ENCODE measurements around the gene LMTK2.
A peak's percentile ranks its signal among the peaks of the same experiment; 100 is the strongest.

Gene LMTK2

DNA sequence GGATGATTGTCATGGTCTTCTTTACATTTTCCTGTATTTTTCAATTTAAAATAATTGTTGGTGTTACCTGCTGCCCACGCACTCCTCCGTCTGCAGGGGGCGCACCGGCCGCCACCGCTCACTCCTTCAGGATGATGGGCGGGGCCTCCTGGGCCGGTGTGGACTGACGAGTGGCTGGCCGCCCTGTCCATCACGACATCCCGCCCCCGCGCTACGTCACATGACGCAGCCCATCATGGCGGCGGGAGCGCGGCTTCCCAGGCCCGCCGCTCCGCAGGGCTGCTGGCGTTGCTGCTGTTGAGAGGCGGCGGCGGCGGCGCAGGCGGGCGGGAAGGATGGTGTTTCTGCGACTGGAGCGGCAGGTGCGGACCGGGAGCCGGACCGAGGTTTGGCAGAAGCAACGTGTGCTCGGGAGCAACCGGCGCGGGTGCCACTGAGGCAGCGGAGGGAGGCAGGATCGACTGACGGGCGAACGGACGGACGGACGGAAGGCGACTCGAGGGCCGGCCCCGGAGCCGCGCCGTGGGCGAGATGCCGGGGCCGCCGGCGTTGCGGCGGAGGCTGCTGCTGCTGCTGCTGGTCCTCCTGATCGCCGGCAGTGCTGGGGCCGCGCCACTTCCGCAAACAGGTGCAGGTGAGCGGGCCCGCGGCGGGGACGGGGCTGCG is at the start of gene LMTK2:
Gene LMTK2 (plus strand): TSS at position 216 of the 666 bp plus-strand sequence. CDS start 316 bp downstream, at position 532.
- DNase-seq (ENCODE audit: low read depth in 1 of 2, low spot score in 1 of 2) = peak; percentile 93 to 95

DNA sequence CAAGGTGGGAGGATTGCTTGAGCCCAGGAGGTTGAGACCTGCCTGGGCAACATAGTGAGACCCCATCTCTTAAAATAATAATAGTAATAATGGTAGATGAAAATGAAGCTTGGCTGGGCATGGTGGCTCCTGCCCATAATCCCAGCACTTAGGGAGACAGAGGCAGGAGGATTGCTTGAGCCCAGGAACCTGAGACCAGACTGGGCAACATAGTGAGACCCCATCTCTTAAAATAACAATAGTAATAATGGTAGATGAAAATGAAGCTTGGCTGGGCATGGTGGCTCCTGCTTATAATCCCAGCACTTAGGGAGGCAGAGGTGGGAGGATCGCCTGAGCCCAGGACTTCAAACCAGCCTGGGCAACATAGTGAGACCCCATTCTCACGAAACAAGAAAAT is 49.5 kb upstream of the LMTK2 start:
- no peak for DNase-seq (ENCODE audit: low read depth in 1 of 2, low spot score in 1 of 2)

DNA sequence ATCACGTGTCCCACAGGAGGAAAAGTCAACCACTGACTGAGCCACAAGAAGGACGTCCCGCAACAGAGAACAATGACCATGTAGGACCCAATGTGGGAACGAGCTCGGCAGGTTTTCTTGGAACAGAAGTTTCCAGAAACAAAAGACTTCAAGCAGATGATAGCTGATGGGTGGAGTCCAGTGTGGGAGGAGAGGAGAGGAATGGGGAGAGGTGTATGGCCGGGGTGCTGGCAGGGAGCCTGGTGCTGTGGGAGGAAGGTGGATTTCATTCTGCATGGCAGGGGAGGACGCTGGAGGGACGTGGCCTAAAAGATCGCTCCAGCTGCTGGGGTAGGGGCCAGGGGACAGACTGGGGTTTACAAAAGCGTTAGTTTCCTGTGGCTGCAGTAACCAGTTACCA is 48.5 kb upstream of the LMTK2 start:
- DNase-seq (ENCODE audit: low read depth in 1 of 2, low spot score in 1 of 2) = no peak

DNA sequence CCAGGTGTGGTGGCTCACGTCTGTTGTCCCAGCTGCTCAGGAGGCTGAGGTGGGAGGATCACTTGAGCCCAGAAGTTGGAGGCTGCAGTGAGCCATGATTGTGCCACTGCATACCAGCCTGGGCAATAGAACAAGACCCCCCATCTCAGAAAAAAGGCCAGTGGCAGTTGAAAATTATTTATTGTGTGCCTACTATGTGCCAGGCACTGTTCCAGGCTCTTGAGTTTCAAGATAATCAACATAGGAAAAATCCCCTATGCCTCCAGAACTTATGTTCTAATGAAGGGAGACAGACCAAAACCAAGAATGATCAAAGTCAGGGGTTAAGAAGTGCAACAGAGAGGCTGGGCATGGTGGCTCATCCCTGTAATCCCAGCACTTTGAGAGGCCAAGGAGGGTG is 42.4 kb upstream of the LMTK2 start:
- no peak for DNase-seq (ENCODE audit: low read depth in 1 of 2, low spot score in 1 of 2)

DNA sequence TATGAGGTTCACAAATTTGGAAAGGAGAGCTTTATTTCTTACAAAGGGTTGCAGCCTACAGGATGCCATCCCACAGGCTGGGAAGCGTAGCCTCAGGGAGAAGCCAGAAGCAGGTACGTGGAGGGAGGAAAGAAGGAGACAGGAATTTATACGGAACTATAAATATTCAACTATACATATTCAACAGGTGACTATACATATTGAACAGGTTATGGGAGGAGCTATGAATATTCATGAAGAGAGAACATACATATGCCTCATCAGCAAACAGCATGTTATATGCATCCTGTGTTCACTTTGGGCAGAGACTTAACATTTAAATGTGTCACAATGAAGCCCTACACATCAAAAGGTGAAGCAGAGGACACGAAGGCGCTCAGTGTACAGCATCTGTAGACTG is 40.5 kb upstream of the LMTK2 start:
- no peak for DNase-seq (ENCODE audit: low read depth in 1 of 2, low spot score in 1 of 2)

DNA sequence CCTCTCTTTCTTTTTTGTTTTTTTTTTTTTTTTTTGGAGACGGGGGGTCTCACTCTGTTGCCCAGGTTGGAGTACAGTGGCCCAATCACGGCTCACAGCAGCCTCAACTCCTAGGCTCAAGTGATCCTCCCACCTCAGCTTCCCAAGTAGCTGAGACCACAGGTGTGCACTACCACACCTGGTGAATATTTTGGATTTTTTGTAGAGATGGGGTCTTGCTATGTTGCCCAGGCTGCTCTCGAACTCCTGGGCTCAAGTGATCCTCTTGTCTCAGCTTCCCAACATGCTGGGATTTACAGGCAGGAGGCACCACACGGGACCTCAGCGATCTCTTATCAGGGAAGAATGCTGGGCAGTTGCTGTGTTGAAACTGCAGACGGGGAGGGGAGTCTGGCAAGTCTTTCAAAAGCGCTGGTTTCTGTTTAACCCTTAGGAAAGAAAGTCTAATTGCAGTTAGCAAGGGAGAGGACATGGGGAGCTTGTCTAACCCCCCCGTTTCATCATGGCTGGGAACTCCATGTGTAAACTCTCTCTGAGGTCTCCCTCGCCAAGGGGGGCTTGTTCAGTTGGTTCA is 39.6 kb upstream of the LMTK2 start:
- no peak for DNase-seq (ENCODE audit: low read depth in 1 of 2, low spot score in 1 of 2)

DNA sequence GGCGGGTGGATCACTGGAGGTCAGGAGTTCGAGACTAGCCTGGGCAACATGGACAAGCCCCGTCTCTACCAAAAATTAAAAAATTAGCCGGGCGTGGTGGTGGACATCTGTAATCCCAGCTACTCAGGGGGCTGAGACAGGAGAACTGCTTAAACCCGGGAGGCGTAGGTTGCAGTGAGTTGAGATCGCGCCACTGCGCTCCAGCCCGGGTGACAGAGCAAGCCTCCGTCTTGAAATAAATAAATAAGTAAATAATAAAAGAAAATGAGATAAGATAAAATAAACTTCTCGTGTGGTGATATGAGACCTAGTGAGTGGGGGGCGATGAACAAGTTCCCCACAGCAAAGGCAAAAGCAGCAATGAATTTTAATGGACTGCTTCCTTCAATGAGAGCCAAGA is 33.6 kb upstream of the LMTK2 start:
- DNase-seq (ENCODE audit: low read depth in 1 of 2, low spot score in 1 of 2) = no peak

DNA sequence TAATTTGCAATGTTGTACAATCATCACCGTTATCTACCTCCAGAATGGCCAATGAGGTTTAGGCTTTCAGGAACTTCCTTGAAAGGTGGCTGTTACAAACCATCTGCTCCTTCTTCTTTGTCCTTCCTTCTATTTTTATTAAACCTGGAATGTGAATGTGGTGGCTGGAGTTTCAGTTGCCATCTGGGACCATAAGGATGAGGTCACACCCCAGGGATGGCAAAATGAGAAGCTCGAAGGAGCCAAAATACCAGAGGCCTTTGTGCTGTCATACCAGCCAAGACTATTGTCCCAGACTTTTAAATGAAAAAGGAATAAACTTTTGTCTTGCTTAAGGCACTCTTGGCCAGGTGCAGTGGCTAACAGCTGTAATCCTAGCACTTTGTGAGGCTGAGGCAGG is 30.9 kb upstream of the LMTK2 start:
- no peak for DNase-seq (ENCODE audit: low read depth in 1 of 2, low spot score in 1 of 2)

DNA sequence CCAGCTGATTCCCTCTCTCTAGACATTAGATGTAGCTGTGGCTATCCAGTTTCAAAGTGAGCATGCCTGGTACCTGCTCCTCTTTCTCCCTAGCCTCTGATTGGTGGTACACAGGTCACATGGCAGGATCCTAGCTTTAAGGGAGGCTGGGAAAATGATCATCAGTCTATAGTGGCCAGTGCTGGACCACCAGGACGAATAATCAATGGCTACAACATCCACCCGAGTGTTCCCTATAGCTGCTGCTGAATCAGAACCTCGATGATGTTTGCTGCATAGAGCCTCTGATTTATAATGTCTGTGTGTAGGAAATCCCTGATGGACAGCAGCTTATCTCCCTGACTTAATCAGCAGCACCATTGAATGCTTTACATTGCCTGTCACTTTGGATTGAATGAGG is 28.9 kb upstream of the LMTK2 start:
- no peak for DNase-seq (ENCODE audit: low read depth in 1 of 2, low spot score in 1 of 2)

DNA sequence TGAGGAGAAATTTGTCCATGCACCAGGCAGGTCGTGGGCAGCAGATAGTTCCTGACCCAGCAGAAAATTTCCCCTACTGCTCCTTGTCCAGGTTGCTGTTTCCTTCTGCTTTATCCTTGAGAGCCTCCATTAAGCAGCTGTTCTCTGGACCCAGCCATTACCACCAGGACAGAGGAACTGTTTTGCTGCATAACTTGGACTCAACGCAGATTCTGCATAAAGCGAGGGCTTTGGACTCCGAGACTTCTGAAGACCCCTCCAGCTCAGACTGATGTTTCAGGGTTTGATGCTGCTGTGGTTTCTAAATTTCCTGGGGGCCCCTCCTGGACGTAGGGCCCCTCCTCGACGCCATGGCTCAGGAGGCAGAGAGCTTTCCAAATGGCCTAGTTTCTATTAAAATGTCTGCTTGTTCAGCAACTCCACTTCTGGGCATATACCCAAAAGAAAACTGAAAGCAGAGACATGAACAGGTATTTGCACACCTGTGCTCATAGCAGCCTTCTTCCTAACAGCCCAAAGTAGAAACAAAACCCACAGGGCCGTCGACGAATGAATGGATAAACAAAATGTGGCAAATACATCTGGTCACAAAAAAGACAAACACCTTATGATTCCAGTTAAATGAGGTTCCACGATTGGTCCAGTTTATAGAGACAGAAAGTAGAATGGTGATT is 28.3 kb upstream of the LMTK2 start:
- DNase-seq (ENCODE audit: low read depth in 1 of 2, low spot score in 1 of 2) = no peak

DNA sequence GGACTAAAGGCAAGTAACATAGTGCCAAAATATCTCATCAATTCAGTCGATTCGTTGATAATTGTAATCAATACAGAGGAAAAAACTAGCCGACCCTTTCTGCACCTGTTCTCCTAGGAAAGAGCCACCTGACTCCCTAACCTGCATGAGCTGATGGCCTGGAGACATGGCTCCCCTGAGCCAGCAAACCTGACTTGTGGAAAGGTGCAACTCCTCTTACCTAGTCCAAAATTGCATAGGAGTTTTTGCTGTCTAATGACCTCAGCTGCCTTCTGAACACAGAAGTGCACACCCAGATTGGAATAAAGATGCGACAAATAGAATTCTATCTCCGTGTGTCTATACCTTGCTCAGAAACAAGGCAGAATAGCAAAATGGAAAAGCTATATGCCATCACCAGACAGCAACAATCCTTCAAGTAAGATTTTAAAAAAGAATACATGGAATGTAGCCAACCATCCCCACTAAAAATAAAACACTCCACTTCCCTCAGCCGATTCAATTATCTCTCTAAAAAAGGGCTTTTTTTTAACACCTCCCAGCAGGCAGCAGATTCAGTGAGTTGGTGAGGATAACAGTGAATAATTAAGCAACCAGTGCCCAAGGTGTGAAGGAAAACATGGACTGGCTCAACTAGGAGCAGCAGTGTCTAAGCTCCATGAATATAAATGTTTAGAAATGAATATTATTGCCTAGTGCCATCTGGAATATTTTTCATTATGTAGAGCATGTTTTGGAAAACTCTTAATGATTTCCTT is 26.6 kb upstream of the LMTK2 start:
- no peak for DNase-seq (ENCODE audit: low read depth in 1 of 2, low spot score in 1 of 2)

DNA sequence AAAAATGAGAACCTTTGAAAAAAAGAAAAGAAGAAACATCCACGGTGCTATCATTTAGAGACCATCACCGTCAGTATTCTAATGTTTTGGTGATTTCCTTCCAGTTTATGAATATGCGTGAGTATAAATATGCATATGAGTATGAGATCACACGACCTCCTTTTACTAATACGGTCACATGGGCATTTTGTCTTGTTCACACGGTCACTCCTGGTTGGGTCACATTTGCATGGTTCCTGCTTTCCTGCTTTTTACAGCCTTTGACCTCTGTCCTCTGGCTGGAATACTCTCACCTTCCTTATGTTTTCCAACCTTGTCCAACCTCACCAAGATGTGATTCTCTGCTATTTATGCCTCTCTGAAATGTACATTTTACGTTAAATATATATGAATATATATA is 25.3 kb upstream of the LMTK2 start:
- no peak for DNase-seq (ENCODE audit: low read depth in 1 of 2, low spot score in 1 of 2)

DNA sequence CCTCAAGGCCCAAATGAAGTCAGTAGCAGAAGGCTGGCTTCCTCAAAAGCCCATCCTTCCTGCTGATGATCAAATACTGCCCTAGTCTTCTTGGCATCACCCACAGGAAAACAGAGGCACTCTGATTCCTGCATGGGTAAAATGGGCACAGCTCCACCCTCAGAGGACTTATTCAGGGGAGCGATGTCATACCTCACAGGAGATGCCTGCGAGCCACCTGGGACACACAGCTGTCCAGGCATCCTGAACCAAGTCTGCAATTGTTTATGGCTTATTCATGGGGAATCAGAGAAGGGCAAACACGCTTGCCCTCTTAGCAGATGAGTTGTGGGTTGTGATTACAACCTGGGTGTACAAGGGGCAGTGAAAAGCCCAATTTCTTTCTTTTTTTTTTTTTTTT is 22.0 kb upstream of the LMTK2 start:
- DNase-seq (ENCODE audit: low read depth in 1 of 2, low spot score in 1 of 2) = no peak

DNA sequence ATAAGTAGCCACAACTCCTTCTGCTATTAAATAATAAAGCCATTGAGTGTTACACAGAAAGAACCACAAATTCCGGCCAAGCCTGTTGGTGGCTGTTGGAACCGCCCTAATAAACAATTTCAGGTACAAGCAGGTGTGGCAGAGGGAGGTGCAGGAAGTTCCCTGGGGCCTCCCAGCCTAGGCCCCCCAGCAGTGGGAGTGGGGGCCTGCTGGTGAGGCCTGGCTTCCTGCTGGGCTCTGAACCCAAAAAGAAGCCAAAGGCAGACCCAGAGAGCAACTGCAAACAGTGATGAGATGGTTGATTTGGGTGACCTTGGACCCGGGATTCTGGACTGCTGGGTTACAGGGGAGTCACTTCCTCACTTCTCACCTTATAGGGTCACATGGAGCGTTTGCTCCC is 21.0 kb upstream of the LMTK2 start:
- DNase-seq (ENCODE audit: low read depth in 1 of 2, low spot score in 1 of 2) = no peak

DNA sequence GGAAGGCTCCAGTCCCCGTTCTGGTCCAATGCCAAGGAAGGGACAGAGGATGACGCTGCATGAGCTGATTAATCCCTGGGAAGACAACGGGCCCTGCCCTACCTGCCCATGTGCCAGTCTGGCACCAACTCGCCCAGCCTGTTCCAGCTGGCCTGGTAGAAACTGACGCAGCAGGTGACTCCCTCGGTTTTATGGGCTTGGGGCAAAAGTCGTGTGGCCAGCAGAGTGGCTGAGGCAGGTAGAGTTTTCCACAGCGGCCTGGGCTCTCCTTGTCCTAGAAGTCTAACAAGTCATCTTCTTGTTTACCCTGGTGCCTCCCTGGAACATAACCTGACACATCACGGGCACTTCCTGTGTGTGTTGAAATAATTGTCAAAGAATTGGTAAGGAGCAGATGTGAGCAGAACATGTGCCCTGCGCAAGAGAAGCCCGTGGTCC is 20.4 kb upstream of the LMTK2 start:
- no peak for DNase-seq (ENCODE audit: low read depth in 1 of 2, low spot score in 1 of 2)

DNA sequence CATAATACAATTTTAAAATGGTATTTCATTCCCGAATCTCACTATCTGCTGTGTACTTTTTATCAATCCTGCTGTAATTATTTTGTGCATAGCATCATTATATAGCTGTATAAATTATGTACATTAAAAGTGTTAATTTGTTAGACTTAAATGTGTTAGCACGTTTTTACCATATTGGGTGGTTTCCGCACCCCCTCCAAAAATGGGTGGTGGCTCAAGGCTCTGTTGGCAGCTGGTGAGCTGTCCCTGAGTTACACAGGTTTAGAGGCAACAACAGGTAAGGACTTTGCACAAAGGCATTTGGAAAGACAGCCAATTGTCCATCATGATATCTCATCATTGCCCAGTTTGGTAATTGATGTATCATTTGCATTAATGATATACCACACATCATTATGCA is 18.6 kb upstream of the LMTK2 start:
- DNase-seq (ENCODE audit: low read depth in 1 of 2, low spot score in 1 of 2) = no peak

DNA sequence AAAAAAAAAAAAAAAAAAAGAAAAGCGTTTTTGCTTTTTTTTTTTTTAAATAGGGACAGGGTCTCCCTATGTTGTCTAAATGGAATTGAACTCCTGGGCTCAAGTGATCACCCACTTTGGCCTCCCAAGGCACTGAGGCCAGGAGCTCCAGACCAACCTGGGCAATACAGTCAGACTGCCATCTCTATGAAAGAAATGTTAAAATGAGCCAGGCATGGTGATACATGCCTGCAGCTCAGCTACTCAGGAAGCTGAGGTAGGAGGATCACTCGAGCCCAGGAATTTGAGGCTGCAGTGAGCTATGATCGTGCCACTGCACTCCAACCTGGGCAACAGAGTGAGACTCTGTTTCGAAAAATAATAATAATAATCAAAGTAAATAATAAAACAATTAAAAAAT is 16.5 kb upstream of the LMTK2 start:
- no peak for DNase-seq (ENCODE audit: low read depth in 1 of 2, low spot score in 1 of 2)

DNA sequence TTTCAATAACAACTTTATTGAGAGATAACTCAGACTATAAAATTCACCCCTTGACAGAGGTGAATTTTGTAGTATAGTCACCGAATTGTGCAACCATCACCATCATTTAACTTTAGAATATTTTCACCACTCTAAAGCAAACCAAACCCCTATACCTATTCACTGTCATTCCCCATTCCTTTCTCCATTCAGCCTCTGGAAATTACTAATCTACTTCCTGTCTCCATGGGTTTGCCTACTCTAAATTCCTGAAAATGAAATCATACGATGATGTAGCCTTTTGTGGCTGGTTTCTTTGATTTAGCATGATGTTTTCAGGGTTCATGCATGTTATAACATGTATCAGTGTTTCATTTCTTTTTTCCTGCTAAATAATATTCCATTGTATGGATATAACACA is 15.6 kb upstream of the LMTK2 start:
- DNase-seq (ENCODE audit: low read depth in 1 of 2, low spot score in 1 of 2) = no peak

DNA sequence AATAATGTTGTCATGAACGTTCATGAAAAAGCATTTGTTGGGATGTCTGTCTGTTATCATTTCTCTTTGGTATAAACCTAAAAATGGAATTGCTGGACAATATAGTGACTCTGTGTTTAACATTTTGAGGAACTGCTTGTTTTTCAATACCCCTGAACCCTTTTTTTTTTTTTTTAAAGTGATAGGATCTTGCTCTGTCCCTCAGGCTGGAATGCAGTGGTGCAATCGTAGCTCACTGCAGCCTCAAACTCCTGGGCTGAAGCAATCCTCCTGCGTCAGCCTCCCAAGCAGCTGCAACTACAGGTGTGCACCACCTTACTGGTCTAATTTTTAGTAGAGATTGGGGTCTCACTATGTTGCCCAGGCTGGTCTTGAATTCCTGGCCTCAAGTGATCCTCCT is 15.1 kb upstream of the LMTK2 start:
- no peak for DNase-seq (ENCODE audit: low read depth in 1 of 2, low spot score in 1 of 2)

DNA sequence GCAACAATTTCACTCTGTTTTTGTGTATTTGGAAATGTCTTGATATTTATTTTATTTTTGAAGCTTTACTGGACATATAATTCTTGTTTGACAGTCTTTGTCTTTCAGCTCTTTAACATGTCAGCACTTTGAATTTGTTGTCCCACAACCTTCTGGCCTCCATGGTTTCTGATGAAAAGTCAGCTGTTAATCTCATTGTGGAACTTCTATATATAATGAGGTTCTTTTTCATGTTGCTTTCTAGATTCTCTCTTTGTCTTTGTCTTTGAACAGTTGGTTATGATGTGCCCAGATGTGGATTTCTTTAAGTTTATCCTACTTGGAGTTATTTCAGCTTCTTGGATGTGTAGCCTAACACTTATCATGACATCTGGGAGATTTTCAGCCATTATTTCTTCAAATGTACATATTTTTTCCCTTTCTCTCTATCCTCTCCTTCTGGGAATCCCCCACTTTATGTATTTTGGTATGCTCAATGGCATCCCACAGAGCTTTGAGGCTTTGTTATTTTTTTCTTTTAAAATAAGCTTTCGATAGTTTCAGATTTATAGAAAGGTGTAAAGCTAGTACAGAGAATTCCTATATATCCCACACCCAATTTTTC is 9.5 kb upstream of the LMTK2 start:
- DNase-seq (ENCODE audit: low read depth in 1 of 2, low spot score in 1 of 2) = no peak

DNA sequence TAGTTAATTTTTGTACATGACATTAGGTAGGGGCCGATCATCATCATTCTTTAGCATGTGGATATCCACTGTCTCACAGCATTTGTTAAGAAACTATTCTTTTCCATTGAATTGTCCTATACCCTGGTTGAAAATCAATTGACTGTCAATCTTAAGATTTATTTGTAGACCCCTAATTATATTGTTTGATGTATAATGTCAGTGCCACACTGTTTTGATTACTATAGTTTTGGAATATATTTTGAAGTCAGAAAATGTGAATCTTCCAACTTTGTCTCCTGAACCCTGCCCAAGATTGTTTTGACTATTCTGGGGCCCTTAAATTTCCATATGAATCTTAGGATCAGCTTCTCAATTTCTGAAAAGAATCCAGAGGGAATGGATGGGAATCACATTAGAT is 6.6 kb upstream of the LMTK2 start:
- DNase-seq (ENCODE audit: low read depth in 1 of 2, low spot score in 1 of 2) = no peak

DNA sequence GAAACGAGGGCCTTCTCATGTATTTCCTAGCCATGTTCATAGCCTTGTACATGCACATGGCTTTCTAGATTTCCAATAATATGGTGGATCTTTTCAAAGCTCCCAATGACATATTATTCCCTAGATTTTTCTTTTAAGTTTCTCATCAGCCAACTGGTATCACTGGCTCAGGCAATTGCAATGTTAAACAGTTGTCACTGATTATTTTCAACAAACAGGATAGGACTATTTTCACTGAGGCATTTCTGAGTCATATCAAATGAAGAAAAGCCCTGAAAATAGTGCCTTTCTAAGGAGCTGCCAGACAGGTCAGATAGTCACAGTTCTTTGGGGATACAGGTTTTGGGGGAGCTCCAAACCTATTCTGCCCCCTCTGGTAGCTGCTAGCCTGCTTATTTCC is 4.5 kb upstream of the LMTK2 start:
- no peak for DNase-seq (ENCODE audit: low read depth in 1 of 2, low spot score in 1 of 2)

Measured in activated T-helper 1 cell treated with anti-CD3 and anti-CD28 coated beads, Interleukin-2, amount 50 U/mL, for 16 hours (primary cell).